Fibroblast of lung (primary cell): ENCODE results near the gene FHL1.

Source experiments
- CTCF ChIP-seq, 2 donors: IDR thresholded peaks in 1 of 2; conservative IDR thresholded peaks in 1 of 2; 1 replicate in 1 of 2; 2 replicates in 1 of 2; pipeline ENCODE4 v1.5.1; 2011 to 2012; ENCODE audit warnings: low read length in 2 of 2, control low read depth in 1 of 2, inconsistent platforms in 1 of 2, low read depth in 1 of 2, mild to moderate bottlenecking in 1 of 2
- EZH2 ChIP-seq: IDR thresholded peaks from 2 replicates; pipeline ENCODE4 v1.5.1; 2012; ENCODE audit warnings: low read length, control low read depth, mild to moderate bottlenecking; ENCODE audit errors: missing control alignments

- TF ChIP-seq CTCF (conservative IDR thresholded peaks at IDR 0.05 in 1 of 2, IDR thresholded peaks at IDR 0.05 in 1 of 2; ENCODE audit: low read depth in 1 of 2, low read length in 2 of 2) (no peak), EZH2 (no peak)
Observed at GRCh38 chrX:136115904-136116297, 31.4 kb upstream of the FHL1 start.
